Measurements from ENCODE around the gene ERCC6L.
A peak's percentile ranks its signal among the peaks of the same experiment; 100 is the strongest.
"Not testable (repeated sequence)": the region's sequence is repeated elsewhere in the genome, so short reads cannot be mapped to it uniquely, and the experiment has no call there.

Gene ERCC6L

DNA sequence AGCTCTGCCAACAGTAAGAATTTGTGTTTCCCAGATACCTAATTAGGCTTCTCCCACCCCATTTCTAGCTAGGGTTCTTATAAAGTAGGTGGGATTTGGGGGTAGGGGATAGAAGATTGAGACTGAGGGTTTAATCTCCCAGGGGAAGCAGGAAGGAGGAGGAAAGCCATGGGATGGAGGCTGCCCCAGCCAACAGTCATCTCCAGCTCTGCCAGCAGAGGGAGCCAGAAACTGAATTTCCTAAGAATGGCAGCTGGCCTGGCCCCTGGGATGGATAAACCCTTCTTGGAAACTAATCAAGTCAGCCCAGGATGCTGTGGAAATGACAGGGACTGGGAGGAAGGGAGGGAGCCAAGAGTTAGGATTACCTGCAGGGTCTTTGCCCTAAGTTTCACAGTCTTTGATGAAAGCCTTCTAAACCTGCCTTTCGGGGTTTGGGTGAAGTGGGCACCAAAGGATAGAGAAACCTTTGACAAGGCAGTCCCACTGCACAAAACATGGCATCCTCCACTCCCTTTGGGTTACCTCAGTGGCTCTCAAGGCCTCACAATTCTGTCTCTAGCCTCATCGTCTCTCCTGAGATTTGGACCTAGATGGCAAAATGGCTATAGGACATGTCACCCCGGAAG is 6.7 kb upstream of the ERCC6L start:
- no peak for DNase-seq (ENCODE audit: low read depth, low spot score)

DNA sequence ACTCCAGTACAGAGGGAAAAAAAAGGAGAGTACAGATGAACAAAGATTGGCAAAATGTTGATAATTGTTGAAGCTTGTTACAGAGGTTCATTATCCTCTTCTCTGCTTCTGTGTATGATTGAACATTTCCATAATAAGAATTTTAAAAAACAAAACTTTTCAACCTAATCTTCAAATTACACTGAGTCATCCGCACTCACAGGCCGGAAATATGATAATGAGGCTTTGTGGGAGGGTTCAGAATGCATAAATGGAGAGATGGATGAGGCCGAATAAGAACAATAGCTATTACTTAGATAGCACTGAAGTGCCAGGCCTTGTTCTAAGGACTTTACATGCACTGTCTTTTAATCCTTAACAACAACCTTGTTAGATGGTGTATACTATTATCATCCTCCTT is 4.6 kb upstream of the ERCC6L start:
- DNase-seq (ENCODE audit: low read depth, low spot score): no peak

DNA sequence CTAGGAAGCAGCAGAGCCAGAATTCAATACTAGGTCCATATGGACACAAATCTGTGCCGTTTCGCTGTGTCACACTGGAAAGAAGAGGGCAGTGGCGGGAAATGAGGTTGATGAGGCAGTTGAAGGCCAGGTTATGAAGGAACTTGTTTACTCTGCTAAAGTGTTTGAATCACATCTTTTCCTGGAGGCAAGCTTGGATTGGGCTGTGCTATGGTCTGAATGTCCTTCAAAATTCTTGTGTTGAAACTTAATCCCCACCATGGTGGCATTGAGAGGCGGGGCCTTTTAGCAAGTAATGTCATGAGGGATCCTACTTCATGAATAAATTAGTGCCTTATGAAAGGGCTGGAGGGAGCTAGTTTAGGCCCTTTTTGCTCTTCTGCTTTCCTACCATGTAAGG is 2.1 kb upstream of the ERCC6L start:
- DNase-seq (ENCODE audit: low read depth, low spot score): no peak

DNA sequence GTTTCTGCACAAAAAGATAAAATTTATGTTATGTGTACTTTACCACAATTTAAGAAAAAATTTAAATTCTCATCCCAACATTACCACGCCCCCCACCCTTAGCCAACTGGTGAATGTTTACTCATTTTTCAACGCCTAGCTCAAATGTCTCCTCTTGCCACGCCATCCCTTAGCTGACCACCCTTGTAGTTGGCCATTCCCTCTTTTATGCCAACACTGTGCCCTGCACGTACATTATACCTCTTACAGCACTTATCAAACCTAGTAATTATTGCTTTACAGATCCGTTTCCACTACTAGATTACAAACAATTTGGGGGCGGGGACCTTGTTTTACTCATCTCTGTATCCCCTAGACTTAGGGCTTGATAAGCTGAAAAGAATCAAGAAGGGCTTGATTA is 644 bp downstream of the ERCC6L start:
- no peak for DNase-seq (ENCODE audit: low read depth, low spot score)

DNA sequence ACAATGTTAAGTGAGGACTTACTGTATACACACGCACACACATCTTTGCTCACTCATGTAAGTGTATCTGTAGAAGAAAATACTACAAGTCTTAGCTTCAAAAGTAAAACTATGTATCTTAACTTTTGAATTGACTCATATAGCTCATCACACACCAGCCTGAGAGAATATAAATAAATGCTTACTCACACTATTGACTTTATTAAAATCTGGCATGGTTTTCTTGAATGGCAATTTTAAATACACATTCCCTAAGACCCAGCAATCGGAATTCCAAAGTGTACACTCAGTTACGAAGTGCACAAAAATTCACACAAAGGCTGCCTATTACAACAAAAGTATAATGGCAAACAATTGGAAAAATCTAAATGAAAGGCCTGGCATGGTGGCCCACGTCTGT is 2.0 kb downstream of the ERCC6L start:
- no peak for DNase-seq (ENCODE audit: low read depth, low spot score)

DNA sequence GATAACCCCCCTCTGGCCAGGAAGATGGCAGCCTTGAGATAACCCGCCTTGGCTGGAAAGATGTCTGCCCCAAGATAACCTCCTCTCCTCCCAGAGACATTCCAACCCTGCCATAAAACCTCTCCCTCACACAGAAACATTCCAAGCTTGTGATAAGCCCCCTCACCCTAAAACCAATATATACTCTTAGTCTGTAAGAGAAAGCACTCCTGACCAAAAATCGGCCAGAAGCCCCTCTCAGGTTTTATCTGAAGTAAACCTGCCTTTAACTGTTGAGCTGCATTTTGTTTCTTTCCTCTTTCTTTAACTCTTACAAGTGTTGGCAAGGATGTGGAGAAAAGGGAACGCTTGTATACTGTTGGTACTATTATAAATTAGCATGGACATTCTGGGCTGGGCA is 8.5 kb downstream of the ERCC6L start:
- DNase-seq (ENCODE audit: low read depth, low spot score): no peak

DNA sequence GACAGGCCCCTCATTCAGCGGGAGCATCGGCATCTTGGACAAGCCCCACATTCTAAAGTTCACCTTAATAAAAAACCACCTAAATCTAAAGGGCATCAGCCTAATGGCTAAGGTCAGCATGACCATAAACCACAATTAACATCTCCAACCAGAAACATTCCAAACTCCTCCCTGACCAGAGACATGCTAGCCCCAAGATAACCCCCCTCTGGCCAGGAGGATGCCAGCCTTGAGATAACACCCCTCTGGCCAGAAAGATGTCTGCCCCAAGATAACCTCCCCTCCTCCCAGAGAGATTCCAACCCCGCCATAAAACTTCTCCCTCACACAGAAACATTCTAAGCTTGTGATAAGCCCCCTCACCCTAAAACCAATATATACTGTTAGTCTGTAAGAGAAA is 18.5 kb downstream of the ERCC6L start:
- not testable (repeated sequence) for DNase-seq (ENCODE audit: low read depth, low spot score)

DNA sequence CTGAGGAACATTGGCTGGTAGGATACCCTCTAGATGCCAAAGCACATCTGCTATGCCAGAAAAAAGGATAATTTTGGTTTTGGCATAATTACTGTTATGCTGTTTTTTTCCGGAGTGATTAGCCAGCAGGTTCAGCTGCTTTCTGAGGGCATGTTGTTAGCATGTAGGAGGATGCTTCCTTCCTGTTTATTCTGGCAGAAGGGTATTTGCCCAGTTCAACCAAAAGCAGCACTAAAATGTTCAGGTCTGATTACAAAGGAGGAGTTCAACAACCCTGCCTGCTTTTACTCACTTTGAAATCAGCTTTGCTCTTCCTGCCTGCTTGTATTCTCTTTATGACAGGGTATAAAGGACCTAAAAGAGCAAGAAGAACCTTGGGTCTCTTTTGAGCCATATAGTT is 21.9 kb downstream of the ERCC6L start:
- DNase-seq (ENCODE audit: low read depth, low spot score): no peak

DNA sequence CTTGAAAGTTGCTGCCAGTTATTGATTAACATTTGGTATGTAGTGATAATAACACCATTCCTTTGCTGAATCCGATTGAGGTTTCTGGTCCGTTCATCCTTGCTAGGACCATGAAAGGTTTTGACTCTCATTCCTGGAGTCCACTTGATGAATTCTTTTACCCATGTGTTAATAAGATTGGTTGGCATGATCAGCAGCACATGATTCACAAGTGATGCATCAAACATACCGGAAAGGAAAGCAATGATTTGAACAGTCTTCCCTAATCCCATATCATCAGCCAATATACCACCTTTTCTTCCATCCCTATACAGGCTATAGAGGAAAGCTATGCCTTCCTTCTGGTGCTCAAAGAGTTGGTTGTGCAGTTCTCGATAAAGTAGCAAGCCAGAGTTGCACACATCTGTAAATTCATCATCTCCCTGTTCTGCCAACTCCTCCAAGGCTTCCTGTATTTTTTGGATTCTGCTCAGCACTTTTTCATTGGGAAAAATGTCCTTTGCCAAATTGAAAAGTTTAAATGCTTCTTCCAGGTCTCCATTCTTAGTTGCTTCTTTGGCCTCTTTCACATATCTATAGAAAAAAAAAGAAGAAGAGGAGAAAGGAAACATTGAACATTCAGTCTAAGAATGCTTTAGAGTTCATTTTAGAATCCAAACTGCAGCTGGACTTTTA is 30.6 kb downstream of the ERCC6L start:
- DNase-seq (ENCODE audit: low read depth, low spot score): no peak

DNA sequence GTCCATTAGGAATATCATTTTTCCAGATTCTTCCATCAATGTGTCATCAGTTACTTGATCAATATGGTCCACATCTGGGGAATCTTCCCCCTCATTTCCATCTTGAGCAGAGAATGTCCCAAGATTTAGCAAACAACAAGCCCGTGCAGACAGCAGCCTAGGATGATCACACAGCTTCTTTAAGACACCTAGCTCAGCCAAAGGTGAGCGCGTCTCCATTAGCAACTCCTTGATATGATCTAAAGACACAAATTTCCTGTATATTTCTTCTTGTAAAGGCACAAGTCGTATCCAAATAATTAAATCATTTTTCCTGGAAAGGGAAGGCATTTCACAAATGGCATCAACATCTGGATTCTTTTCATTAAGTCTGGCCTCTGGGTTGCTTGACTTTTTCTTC is 31.5 kb downstream of the ERCC6L start:
- no peak for DNase-seq (ENCODE audit: low read depth, low spot score)

DNA sequence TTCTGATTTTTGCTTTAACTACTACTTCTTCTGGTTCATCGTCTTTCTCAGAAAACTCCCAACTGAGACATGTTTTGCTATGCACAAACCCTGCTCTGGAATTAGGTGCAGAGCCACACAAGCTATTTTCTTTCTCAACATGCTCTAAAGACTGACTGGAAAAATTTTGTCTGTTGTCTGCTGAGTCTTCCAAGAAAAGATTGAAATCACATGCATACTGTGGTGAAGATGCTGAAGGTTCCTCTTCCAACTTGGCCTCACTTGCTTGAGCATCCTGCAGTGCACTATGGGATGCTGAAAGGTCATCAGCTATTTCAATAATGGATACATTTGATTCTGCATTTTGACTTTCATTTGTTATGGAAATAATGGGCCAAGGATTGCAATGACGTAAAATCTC is 33.1 kb downstream of the ERCC6L start:
- no peak for DNase-seq (ENCODE audit: low read depth, low spot score)

DNA sequence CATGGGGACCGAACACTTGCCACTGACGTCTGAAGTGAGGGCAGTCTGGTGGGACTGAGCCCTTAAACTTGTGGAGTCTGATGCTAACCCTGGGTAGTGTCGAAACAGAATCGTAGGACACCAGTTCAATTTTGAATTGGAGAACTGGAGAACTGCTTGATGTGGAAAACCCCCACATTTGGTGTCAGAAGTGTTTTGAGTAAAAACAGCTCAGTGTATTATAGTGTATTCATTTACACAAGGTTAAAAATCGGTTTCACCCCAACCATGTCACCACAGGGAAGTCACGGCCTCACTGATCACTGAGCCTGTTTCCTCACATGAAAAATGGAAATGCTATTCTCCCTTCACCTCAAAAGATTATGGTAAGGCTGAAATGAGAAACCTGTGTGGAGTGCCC is 35.4 kb downstream of the ERCC6L start:
- no peak for DNase-seq (ENCODE audit: low read depth, low spot score)

DNA sequence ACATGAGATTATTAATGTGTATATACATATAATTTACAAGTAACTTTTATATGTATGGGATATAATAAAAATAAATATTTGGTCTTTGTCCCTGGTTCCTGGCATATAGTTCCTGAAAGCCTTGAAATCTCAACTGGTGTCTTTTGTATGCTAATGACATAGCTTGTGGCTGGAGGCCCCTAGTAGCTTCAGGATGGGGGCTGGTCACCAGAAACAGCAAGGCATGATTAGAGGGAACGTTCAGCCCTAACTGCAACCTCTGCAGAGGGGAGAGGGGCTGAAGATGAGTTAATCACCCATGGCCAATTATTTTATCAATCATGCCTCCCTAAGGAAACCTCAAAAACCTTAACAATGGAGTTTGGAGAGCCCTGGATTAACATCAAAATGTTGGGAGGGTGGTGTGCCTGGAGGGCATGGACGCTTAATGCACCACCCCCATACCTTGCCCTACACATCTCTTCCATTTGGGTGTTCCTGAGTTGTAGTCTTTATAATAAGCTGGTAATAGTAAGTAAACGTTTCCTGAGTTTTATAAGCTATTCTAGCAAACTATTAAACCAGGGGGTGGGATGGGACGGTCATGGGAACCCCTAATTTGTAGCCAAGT is 35.9 kb downstream of the ERCC6L start:
- no peak for DNase-seq (ENCODE audit: low read depth, low spot score)

DNA sequence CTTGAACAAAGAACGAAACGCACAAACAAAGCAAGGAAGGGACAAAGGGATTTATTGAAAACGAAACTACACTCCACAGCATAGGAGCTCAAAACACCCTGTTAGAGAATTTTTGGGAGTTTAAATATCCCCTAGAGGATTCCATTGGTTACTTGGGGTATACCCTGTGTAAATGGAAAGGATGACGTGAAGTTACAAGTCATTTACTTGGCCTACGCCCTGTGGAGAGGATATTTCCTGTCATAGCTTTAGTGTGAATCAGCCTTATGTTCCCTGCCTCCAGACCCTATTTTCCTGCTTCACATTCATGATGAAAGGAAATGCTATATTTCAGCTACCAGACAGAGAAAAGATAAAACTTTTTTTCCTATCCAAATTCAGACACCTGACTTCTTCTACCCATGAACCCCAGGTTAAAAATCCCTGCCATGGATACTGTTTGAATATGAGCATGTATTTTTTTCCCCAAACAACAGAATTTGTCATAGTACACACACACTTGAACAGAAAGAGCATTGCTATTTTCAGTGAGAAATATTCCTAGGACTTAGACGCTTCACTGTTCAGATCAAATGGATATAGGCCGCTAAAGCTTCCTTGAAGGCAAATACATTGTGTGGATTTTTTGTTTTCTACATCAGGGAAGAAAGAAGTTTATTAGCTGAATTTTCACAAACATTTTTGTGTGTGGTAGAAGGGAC is 36.8 kb downstream of the ERCC6L start:
- no peak for DNase-seq (ENCODE audit: low read depth, low spot score)

DNA sequence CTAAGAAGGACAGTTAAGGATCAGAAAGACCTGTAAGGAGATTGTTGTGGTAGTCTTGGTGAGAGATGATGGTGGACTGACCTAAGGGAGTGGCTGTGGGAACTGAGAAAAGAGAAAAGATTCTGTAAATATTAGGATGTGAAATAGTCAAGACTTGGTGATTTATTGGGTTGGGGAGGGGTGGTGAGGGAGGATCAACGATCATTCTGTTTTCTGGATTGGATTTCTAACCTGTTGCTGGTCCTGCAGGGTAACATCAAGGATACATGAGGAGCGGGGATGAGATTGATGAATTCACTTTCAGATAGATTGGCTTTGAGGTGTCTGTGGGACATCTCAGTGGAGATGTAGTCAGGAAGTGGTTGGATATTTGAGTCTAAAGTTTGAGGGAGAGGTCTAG is 55.9 kb downstream of the ERCC6L start:
- DNase-seq (ENCODE audit: low read depth, low spot score): no peak

DNA sequence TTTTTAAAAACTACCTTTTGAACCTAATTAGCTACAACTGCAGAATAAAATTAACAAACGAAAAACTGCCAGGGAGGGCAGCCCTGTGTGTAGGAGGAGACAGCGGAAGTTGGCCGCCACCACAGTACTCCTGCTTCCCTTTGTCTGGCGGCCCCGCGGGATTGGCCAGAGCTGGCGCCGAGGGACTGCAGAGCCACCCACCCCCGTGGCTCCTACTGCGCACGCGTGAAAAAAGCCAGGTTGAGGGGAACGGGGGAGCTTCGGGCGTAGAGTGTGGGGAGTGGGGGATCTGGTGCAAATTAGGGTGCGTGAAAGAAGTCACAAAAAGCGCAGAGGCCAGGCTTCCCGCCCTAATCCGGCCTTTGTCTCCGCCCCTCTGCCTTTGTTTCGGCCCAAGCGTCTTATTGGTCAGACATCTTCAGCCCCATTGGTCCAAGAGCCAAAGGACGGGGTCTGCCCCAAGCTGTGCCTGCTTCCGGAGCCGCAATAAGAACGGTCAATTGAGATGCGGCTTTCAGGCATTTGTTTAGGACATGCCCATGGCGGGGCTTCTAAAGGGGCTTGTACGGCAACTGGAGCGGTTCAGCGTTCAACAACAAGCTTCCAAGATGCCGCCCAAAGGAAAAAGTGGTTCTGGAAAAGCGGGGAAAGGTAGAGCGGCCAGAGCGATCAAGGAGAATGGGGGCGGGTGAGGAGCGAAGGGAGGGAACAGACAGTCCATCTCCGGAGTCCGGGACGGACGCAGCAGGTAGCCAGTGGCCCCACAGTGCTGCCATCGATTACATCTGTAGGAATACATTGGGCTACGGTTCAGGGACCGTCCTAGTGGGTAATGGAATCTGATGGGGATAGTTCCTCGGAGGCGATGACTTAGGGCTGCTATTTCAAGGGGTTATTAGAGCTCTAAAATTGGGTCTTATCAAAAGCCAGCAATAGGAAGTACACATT is 57.4 kb downstream of the ERCC6L start, which contains the start of gene PIN4:
TSS of gene PIN4 (plus strand) at position 580 of the 948 bp plus-strand sequence. CDS start at position 609, 29 bp downstream.
- peak; percentile 86 for DNase-seq (ENCODE audit: low read depth, low spot score)

DNA sequence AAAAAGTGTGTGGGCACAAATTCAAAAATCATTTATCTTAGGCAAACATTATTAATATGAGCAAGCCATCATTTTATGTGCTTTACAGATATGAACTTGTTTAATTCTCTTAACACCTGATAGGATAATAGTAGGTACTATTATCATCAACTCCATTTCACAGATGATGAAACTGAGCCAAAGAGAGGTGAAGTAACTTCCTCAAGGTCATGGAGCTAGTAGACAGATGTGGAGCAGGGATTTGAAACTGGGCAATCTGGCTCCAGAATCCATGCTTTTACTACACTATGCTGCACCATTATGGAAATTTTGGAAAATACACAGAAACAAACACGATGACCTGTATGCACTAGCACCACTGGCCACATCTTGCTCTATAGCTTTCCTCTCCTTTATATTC is 58.3 kb downstream of the ERCC6L start:
- DNase-seq (ENCODE audit: low read depth, low spot score): no peak

DNA sequence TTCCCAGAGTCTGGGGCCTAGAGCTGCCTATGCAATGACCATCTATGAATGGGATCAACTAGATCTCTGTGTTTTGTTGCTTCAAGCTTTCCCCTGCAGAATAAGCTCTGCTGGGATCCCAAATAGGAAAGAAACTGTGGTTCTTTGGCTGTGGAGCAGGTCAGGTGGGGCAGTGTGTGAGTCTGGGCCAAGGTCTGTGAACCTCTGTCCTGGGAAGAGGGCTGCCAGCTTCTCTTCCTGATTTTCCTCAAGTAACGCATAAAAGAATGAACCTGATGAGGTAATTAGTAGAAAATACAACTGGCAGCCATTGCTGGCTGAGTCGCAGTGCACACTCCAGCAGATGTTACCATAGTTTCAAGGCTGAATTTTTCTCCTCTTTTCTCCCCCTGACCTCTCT is 61.8 kb downstream of the ERCC6L start:
- no peak for DNase-seq (ENCODE audit: low read depth, low spot score)

DNA sequence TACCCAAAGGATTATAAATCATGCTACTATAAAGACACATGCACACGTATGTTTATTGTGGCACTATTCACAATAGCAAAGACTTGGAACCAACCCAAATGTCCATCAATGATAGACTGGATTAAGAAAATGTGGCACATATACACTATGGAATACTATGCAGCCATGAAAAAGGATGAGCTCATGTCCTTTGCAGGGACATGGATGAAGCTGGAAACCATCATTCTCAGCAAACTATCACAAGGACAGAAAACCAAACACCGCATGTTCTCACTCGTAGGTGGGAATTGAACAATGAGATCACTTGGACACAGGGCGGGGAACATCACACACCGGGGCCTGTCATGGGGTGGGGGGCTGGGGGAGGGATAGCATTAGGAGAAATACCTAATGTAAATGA is 62.5 kb downstream of the ERCC6L start:
- DNase-seq (ENCODE audit: low read depth, low spot score): not testable (repeated sequence)

DNA sequence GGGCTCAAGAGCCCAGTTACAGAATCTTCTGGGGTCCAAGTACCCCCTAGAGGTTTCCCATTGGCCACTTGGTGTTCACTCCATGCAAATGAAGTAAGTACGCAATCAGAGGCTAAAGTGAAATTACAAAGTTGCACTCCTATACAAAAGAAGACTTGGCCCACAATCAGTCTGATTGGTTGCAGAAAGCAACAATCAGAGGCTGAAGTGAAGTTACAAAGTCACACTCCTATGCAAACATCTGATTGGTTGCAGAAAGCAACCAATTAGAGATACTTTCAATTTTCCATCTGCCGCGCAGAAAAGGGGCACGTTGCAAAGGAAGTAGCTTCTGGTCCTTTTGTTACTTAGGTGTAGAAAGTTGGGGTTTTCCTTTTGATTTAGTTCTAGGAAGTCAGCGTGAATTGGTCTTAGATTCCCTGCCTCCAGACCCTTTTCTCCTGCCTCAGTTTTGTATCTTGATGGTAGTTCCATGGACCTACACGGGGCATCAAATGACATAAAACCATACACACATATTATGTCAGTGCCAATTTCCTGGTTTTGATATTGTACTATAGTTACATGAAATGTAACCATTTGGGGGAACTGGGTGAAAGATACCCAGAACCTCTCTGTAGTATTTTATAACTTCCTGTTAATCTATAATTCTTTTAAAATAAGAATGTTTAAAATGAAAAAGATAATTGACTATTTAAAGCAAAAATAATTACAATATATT is 69.7 kb downstream of the ERCC6L start:
- no peak for DNase-seq (ENCODE audit: low read depth, low spot score)

DNA sequence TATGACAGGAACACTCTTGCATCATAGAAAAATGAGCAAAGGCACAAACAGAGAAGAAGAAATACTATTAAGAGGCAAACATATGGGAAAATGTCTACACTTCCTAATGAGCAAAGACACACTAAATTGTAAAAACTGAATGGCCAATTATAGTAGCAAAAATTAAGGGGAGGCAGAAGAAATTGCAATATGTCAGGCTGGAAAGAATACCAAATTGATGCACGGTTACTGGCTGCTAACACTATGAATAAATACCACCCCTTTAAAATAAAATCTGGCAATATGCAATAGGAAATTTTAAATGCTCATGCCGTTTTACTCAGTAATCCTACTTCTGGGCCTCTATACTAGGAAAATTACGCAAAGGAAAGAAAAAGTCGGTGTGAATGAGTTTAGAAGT is 73.3 kb downstream of the ERCC6L start:
- DNase-seq (ENCODE audit: low read depth, low spot score): no peak
